GM18873 (cell line): ENCODE measurements around the gene CDC6.

ENCODE experiments used
- ATAC-seq: cut with Tn5 transposase; IDR thresholded peaks from one replicate; pipeline ENCODE4 v1.9.1; 2021; ENCODE audit warnings: mild to moderate bottlenecking, moderate library complexity, moderate number of reproducible peaks; ENCODE audit not compliant: unreplicated experiment, low FRiP score

CDC6 gene

DNA sequence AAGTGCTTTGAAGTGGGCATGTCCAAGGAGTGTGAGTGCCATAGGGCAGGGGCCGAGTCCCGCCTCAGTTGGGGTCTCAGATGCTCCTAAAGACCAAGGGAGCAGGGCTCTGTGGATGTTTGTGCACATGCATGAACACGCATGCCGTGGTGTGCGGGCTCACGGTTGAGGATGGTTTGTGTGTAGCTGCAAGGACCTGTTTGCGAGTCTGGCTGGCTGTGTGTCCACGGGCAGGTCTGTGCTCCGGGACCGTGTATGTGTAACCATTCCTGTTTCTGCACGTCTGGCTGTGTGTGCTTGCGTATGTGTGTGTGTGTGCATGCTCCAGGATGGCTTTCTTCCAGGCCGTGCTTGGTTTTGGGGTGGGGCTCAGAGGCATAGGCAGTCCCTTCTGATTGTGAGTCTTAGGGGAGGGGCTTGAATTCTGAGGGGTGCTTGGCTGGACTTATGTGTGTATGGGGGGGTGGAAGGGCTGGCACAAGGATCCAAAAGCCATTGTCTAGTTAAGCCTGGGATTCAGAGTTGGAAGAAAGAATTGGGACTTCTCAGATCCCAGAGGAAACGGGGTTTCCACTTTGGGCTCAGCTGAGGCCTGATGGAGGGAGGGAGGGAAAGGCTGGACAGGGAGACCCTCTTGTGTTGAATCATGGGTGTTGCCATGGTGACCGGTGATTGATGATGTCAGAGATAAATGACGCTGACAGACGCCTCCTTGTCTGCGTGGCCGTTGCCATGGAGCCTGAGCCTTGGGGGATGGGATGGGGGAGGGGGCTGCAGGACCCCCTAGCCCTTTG lies 62.4 kb downstream of the CDC6 start:
- no peak for ATAC-seq

DNA sequence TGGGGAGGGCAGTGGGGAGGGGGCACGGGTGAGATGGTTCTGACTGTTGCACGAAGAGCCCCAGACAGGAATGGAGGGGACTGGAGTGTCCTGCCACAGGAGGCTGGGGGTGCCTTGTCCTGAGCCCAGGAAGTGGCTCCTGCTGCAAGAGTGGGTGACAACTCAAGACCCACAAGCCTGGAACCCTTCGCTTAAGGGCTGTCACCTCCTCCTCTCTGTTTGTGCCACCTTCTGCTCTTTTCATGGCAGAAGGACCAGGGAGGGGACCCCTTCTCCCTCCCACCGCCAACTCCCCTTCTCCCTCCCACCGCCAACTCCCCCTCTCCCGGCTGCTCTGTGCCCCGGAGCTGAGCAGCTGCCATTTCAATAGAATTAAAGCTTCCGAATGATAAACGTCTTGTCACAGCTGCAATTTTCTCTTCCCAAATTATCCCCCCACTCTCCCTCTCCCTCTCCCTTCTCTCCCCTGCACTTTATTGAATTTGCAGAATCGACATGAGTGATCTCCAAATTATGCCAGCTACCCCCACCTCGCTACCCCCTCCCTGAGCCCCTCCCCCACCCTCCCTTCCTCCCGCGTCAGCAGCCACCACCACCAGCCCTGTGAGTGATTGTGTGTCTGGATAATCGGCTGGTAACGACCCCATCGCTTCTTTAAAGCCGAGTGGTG lies 63.1 kb downstream of the CDC6 start:
- ATAC-seq: no peak

GRCh38 chr17:40351359-40352236 lies 63.9 kb downstream of the CDC6 start:
- no peak for ATAC-seq

DNA sequence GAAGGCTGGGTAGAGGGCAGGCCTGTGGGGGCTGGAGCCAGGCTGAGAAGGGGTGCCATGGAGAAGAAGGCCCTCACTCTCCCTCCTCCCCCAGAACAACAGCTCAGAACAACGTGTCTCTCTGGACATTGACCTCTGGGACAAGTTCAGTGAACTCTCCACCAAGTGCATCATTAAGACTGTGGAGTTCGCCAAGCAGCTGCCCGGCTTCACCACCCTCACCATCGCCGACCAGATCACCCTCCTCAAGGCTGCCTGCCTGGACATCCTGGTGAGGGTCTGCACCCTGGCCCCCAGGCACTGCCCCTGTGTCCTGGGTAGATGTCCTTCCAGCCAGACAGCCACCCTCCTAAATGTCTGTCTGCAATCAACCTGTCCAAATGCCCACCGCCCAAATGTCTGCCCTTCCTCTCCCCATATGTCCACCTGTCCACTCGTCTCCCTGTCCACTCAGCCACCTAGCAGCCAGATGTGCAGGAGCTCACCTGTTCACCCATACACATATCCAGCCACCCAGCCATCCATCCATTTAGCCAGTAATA lies 64.6 kb downstream of the CDC6 start:
- no peak for ATAC-seq

DNA sequence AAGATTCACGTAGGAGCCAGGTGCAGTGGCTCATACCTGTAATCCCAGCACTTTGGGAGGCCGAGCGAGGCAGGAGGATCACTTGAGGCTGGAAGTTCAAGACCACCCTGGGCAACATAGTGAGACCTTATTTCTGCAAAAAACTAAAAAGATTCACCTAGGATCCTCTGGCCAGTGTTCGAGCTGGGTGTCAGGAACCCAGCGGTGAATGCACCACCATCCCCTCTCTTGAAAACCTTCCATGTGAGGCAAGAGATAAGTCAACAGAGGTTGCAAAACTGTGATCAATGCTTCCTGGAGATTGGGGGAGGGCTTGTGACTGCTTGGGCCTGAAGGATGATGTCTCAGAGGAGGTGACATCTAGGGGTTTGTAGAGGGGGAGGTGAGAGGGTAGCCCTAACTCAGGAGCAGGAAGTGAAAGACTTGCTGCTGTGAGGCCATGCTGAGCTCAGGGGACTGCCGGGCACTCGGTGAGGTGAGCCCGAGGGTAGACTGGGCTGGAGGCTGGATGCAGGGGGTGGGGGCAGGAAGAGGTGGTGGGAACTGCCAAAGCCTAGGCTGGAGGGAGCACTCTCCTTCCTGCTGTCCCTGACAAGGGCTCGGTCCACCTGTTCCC lies 65.2 kb downstream of the CDC6 start:
- no peak for ATAC-seq
